HepG2 (cell line): ENCODE results near the gene TIMP3. TPM values are rescaled to one million over a fixed set of nuclear protein-coding genes. Genes with fewer than 3 reads are reported as not detected.

Experiments
- EP300 ChIP-seq, 3 experiments: sonication (generic) in 1 of 3; formaldehyde crosslinking in 1 of 3; IDR thresholded peaks; 2 replicates each; pipeline versions ENCODE4 v1.5.1 to v1.6.1; 2011 to 2020; ENCODE audit warnings: low read depth in 2 of 3, low read length in 2 of 3, borderline replicate concordance in 1 of 3, improper control_type of control experiment in 1 of 3, mild to moderate bottlenecking in 1 of 3, missing genetic modification reagents in 1 of 3, moderate library complexity in 1 of 3
- HNF4G ChIP-seq, 2 experiments: sonication (generic) in 1 of 2; formaldehyde crosslinking in 1 of 2; IDR thresholded peaks; 2 replicates each; pipeline versions ENCODE4 v1.4.0 to v1.6.1; 2011 to 2020; ENCODE audit warnings: borderline replicate concordance in 2 of 2, low read depth in 2 of 2, mild to moderate bottlenecking in 2 of 2, low read length in 1 of 2, missing genetic modification reagents in 1 of 2, moderate library complexity in 1 of 2
- MTF2 ChIP-seq: sonication (generic); formaldehyde crosslinking; IDR thresholded peaks from 2 replicates; pipeline ENCODE4 v1.5.0; 2020; ENCODE audit warnings: missing genetic modification reagents, borderline replicate concordance
- NR2C2 ChIP-seq: sonication (generic); formaldehyde crosslinking; IDR thresholded peaks from 2 replicates; pipeline ENCODE4 v1.4.0; 2020; ENCODE audit warnings: missing genetic modification reagents, mild to moderate bottlenecking, moderate library complexity, borderline replicate concordance
- STAT5B ChIP-seq: sonication (generic); formaldehyde crosslinking; IDR thresholded peaks from 2 replicates; pipeline ENCODE4 v1.4.0; 2020; ENCODE audit warnings: missing genetic modification reagents
- ZNF263 ChIP-seq: sonication (generic); formaldehyde crosslinking; IDR thresholded peaks from 2 replicates; pipeline ENCODE4 v1.4.0; 2020; ENCODE audit warnings: missing genetic modification reagents
- ZNF326 ChIP-seq: sonication (generic); formaldehyde crosslinking; IDR thresholded peaks from 2 replicates; pipeline ENCODE4 v1.4.0; 2020; ENCODE audit warnings: missing genetic modification reagents, borderline replicate concordance
- ZNF333 ChIP-seq: sonication (generic); formaldehyde crosslinking; IDR thresholded peaks from 2 replicates; pipeline ENCODE4 v1.4.0; 2020; ENCODE audit warnings: mild to moderate bottlenecking, missing genetic modification reagents, borderline replicate concordance
- ZNF510 ChIP-seq: sonication (generic); formaldehyde crosslinking; IDR thresholded peaks from 2 replicates; pipeline ENCODE4 v1.4.0; 2020; ENCODE audit warnings: low read depth, mild to moderate bottlenecking, missing genetic modification reagents
- ZNF850 ChIP-seq: sonication (generic); formaldehyde crosslinking; conservative IDR thresholded peaks from 2 replicates; pipeline ENCODE4 v1.9.0; 2021; ENCODE audit warnings: mild to moderate bottlenecking, missing genetic modification reagents
- polyA plus RNA-seq, 8 experiments: library from polyadenylated mRNA; depleted of rRNA in 3 of 8; stranded (reverse) in 7 of 8; unstranded in 1 of 8; fragments of >200 nt; fragmentation: Illumina TruSeq in 4 of 8; extraction: Trizol in 4 of 8; gene quantifications; 2 replicates each; pipeline versions ENCODE4 v1.2.1 to v1.2.3, GENCODE V29; 2011 to 2016; ENCODE audit warnings: low read depth in 4 of 8, missing spikeins in 1 of 8, mixed read lengths in 1 of 8; ENCODE audit not compliant: insufficient read depth in 1 of 8
- total RNA-seq, 5 experiments: library from RNA; depleted of rRNA; stranded (reverse); fragments of >200 nt; fragmentation: Illumina TruSeq; extraction: Trizol; gene quantifications; 2 replicates each; pipeline ENCODE4 v1.2.3, GENCODE V29; 2016; ENCODE audit warnings: low read depth in 1 of 5
- TF ChIP-seq, protein P1 (sequence below): sonication (generic); formaldehyde crosslinking; IDR thresholded peaks from 2 replicates; pipeline ENCODE4 v1.4.0; 2020; ENCODE audit warnings: missing genetic modification reagents
- TF ChIP-seq, protein P2 (sequence below): sonication (generic); formaldehyde crosslinking; IDR thresholded peaks from 2 replicates; pipeline ENCODE4 v1.8.1; 2023; ENCODE audit warnings: mild to moderate bottlenecking, inconsistent platforms, moderate library complexity, missing genetic modification reagents, borderline replicate concordance
- TF ChIP-seq, protein P3 (sequence below): sonication (generic); formaldehyde crosslinking; IDR thresholded peaks from 2 replicates; pipeline ENCODE4 v1.4.0; 2020; ENCODE audit warnings: missing genetic modification reagents, low read depth, mild to moderate bottlenecking, borderline replicate concordance
- TF ChIP-seq, protein P4 (sequence below): sonication (generic); formaldehyde crosslinking; IDR thresholded peaks from 2 replicates; pipeline ENCODE4 v1.4.0; 2020; ENCODE audit warnings: missing genetic modification reagents, borderline replicate concordance
- TF ChIP-seq, protein P5 (sequence below): sonication (generic); formaldehyde crosslinking; IDR thresholded peaks from 2 replicates; pipeline ENCODE4 v1.5.0; 2020; ENCODE audit warnings: missing genetic modification reagents

Gene TIMP3
- total and polyA plus RNA-seq, 2 of the 13 experiments (the other 11 are each of a cell fraction or from before 2014, with no cell fraction given): 57.3 to 86.6 TPM

DNA sequence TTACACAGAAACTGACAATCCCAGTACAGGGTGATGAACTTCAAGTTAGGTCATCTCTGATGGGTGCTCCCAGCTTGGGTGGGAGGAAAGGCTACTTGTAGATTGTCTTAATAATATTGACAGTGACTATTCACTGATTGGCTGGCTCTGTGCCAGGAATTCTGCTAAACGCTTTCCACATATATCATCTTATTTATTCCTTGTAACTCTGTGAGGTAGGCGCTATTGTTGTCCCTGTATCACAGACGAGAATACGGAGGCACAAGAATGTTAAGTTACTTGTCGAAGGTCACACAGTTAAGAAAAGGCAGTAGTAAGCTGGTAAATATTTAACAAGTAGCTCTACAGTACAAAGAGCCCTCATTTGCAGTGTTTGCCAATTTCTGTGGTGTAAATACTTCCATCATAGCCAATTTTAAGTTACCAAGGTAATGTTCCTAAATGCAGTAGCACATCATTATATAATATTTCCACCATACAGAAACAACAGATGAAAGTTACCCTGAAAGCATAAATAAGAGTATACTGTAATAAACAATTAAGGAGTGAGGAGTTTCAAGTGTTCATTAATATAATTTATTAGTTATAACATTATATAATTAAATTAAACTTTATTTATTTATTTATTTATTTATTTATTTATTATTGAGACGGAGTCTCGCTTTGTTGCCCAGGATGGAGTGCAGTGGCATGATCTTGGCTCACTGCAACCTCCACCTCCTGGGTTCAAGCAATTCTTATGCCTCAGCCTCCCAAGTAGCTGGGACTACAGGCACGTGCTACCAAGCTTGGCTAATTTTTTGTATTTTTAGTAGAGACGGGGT, 11.5 kb upstream of the TIMP3 start (continued):
- TF ChIP-seq, protein P1, sequence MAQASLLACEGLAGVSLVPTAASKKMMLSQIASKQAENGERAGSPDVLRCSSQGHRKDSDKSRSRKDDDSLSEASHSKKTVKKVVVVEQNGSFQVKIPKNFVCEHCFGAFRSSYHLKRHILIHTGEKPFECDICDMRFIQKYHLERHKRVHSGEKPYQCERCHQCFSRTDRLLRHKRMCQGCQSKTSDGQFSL (CRISPR knock-in tag): no peak
- TF ChIP-seq ZNF326 (CRISPR knock-in tag): no peak
- no peak for TF ChIP-seq ZNF510 (CRISPR knock-in tag)
- TF ChIP-seq, protein P2, sequence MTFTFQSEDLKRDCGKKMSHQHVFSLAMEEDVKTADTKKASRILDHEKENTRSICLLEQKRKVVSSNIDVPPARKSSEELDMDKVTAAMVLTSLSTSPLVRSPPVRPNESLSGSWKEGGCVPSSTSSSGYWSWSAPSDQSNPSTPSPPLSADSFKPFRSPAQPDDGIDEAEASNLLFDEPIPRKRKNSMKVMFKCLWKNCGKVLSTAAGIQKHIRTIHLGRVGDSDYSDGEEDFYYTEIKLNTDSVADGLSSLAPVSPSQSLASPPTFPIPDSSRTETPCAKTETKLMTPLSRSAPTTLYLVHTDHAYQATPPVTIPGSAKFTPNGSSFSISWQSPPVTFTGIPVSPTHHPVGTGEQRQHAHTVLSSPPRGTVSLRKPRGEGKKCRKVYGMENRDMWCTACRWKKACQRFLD (CRISPR knock-in tag): no peak
- no peak for TF ChIP-seq MTF2
- peak in 1 of 2 experiments; percentile 72; a peak in 1 of 4 replicates for TF ChIP-seq EP300 (IDR thresholded peaks at IDR 0.05; ENCODE audit: low read depth in 2 of 2, low read length in 2 of 2)
- peak; percentile 66; the same call in 1 of the 2 replicates for TF ChIP-seq EP300 (CRISPR knock-in tag; IDR thresholded peaks at IDR 0.05; ENCODE audit: borderline replicate concordance)
- TF ChIP-seq NR2C2: no peak
- TF ChIP-seq ZNF263 (CRISPR knock-in tag): no peak
- TF ChIP-seq, protein P3, sequence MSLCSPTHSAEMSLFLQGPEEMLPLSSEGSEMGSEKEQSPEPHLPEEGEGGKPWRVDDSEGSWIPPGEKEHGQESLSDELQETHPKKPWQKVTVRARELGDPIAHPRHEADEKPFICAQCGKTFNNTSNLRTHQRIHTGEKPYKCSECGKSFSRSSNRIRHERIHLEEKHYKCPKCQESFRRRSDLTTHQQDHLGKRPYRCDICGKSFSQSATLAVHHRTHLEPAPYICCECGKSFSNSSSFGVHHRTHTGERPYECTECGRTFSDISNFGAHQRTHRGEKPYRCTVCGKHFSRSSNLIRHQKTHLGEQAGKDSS (CRISPR knock-in tag): no peak
- TF ChIP-seq HNF4G (IDR thresholded peaks at IDR 0.05; ENCODE audit: borderline replicate concordance, low read depth, low read length): no peak
- no peak; the same call in 1 of the 2 replicates for TF ChIP-seq HNF4G (CRISPR knock-in tag; IDR thresholded peaks at IDR 0.05; ENCODE audit: borderline replicate concordance, low read depth)
- no peak for TF ChIP-seq STAT5B (CRISPR knock-in tag)
- TF ChIP-seq ZNF850 (CRISPR knock-in tag): no peak
- TF ChIP-seq, protein P4, sequence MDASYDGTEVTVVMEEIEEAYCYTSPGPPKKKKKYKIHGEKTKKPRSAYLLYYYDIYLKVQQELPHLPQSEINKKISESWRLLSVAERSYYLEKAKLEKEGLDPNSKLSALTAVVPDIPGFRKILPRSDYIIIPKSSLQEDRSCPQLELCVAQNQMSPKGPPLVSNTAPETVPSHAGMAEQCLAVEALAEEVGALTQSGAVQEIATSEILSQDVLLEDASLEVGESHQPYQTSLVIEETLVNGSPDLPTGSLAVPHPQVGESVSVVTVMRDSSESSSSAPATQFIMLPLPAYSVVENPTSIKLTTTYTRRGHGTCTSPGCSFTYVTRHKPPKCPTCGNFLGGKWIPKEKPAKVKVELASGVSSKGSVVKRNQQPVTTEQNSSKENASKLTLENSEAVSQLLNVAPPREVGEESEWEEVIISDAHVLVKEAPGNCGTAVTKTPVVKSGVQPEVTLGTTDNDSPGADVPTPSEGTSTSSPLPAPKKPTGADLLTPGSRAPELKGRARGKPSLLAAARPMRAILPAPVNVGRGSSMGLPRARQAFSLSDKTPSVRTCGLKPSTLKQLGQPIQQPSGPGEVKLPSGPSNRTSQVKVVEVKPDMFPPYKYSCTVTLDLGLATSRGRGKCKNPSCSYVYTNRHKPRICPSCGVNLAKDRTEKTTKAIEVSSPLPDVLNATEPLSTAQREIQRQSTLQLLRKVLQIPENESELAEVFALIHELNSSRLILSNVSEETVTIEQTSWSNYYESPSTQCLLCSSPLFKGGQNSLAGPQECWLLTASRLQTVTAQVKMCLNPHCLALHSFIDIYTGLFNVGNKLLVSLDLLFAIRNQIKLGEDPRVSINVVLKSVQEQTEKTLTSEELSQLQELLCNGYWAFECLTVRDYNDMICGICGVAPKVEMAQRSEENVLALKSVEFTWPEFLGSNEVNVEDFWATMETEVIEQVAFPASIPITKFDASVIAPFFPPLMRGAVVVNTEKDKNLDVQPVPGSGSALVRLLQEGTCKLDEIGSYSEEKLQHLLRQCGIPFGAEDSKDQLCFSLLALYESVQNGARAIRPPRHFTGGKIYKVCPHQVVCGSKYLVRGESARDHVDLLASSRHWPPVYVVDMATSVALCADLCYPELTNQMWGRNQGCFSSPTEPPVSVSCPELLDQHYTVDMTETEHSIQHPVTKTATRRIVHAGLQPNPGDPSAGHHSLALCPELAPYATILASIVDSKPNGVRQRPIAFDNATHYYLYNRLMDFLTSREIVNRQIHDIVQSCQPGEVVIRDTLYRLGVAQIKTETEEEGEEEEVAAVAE (CRISPR knock-in tag): no peak
- TF ChIP-seq ZNF333 (CRISPR knock-in tag): no peak
- TF ChIP-seq, protein P5, sequence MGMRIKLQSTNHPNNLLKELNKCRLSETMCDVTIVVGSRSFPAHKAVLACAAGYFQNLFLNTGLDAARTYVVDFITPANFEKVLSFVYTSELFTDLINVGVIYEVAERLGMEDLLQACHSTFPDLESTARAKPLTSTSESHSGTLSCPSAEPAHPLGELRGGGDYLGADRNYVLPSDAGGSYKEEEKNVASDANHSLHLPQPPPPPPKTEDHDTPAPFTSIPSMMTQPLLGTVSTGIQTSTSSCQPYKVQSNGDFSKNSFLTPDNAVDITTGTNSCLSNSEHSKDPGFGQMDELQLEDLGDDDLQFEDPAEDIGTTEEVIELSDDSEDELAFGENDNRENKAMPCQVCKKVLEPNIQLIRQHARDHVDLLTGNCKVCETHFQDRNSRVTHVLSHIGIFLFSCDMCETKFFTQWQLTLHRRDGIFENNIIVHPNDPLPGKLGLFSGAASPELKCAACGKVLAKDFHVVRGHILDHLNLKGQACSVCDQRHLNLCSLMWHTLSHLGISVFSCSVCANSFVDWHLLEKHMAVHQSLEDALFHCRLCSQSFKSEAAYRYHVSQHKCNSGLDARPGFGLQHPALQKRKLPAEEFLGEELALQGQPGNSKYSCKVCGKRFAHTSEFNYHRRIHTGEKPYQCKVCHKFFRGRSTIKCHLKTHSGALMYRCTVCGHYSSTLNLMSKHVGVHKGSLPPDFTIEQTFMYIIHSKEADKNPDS: no peak
